Activated gamma-delta T cell treated with anti-CD3 and anti-CD28 coated beads, Interleukin-2, amount 50 U/mL, for 16 hours (primary cell): ENCODE results near the gene RHEBL1.

Experiments used
- DNase-seq: peaks from one replicate; pipeline ENCODE4 v3.0.0-alpha.2; 2020; ENCODE audit warnings: low read depth

Gene RHEBL1, protein sequence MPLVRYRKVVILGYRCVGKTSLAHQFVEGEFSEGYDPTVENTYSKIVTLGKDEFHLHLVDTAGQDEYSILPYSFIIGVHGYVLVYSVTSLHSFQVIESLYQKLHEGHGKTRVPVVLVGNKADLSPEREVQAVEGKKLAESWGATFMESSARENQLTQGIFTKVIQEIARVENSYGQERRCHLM

DNA sequence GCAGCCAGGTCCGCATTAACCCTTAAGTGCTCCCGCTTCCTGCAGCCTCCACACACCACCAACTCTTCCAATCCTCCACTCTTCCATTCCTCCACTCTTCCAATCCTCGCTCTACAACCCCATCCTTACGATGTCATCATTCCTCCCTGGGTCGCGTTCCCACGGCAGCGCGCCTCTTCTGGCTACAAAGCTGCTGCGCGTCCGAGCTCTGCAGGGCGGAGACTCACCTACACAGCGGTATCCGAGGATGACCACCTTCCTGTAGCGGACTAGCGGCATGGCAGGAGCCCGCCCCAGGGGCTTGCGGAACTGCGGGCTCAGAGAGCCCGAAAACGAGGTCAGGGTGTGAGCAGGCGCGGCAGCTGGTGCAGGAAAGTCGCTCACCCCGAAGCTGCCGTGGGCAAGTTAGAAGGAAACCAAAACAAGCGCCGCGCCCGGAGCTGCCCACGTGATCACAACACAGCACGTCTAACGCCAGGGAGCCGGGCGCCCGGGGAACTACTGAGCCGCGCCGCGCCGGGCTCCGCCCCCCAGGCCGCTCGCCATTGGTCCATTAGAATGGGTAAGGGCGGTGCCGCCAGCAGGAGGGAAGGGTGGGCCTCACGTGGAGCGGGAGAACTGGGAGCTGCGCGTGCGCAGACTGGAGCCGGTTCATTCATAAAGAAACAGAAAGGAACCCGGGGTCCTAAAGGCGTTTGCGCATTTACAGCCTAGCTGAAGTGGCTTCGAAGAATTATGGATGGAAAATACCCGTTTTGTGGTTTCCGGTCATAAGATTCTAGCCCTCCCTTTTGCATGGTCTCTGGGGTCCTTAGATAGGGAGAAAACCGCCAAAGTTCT lies at the start of gene RHEBL1:
Gene RHEBL1, minus strand, starts transcription at position 473 of the 840 bp plus-strand sequence. Its CDS starts 194 bp downstream, at position 279.
- DNase-seq, result peak; percentile 98

DNA sequence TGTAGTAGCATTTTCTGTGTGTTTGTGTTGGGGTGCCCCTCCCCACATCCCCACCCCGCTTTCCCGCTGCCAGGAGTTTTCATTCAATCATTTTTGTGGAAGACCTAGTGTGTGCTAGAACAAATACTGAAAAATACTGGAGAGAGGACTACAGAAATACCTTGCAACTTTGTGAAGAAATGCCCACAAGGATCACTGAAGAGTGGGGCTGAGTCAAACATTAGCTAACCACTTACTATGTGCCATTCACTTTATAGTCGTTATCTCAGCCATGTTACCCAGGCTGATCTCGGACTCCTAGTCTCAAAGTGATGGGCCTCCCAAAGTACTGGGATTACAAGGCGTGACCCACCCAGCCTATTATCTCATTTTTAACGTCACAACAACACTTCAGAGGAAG lies 41.4 kb upstream of the RHEBL1 start:
- no peak for DNase-seq

DNA sequence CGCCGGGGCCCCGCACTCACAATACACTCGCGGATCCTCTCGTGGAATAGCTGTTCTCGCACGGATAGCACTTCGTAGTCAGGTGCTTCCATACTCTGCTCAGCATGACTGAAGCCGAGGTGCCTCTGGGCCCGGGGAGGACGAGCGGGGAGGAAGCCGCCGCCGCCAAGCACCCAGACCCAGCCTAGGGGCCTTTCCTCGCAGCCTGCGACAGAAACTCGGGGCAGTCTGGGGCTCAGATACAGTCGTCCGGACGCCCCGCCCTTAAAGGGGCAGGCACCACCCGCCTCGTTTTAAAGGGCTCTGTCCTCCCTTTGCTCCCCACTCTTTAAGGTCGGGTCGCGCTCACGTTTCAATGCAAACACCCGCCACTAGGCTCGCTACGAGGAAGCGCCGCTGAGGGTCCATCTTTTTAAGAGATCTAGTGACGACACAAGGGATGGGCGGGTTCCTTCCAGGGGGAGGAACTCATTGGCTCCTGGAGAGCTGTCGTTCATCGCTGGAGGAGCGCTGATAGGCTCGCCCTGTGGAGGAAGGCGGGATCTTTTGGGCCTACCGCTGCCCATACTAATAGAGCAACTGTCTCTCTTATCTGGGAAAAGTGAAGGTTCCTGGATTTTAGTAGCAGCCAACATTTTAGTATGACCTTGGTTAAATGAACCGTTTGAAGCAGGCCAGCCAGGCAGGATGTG lies 40.8 kb upstream of the RHEBL1 start, which contains the start of gene LMBR1L:
Gene LMBR1L, minus strand, starts transcription at position 384 of the 692 bp plus-strand sequence. Its CDS starts 292 bp downstream, at position 92.
- DNase-seq, result peak; percentile 94

DNA sequence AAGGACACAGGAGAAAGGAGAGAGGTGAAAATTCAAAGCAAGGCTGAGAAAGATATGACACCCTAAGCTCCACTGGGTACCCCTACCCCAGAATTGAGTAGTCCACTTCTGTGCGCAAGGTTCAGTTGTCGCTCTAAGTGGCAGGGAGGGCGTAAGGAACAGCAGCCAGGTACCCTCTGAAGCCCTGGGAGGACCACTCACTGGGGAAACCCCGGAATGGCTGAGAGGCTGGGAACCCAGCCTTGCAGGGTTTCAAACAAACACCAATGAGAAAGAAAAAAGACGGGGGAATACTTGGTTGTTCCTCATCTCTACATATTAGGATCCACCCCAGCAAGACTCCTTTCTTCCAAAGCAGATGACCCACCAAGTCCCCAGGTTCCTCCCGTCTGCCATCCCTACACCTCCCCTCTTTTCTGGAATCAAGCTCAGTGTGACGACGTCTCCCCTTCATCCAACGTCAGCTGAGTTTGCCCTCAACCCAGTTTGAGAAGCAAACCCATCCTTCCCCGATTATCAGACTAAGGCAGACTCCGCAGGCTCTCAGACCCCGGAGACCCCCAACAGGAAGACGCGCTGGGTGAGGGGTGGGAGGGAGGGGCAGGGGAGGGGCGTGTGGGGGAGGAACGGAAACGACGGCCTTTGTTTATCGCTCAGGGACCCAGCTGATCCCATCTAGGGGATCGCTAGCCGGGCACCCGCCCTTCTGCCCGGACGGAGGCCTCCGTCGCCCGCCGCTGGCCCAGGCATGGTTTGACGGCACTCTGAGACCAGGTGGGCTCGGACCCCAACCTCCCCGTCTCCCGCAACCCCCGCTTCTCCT lies 40.1 kb upstream of the RHEBL1 start:
- no peak for DNase-seq

DNA sequence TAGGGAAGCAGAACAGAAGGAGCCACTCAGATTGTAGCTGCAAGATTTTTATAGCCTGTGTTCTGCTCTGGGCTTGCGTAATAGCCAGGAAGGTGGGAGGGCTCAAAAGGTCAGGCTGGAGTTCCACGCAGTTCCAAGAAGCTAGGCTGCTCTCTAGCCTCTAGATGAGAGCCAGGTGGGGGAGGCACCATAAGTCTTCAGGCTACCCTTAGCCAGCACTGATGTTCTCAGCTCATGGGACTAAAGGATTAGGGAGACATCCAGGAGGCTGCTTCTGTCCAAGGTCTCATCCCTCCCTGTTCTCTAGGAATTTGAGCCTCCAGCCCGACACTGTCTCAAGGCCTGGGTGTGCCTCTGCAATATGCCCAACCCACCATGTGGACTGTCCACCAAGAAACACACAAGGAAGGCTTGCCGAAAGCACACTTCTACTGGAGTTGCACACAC lies 39.2 kb upstream of the RHEBL1 start:
- DNase-seq, result no peak

DNA sequence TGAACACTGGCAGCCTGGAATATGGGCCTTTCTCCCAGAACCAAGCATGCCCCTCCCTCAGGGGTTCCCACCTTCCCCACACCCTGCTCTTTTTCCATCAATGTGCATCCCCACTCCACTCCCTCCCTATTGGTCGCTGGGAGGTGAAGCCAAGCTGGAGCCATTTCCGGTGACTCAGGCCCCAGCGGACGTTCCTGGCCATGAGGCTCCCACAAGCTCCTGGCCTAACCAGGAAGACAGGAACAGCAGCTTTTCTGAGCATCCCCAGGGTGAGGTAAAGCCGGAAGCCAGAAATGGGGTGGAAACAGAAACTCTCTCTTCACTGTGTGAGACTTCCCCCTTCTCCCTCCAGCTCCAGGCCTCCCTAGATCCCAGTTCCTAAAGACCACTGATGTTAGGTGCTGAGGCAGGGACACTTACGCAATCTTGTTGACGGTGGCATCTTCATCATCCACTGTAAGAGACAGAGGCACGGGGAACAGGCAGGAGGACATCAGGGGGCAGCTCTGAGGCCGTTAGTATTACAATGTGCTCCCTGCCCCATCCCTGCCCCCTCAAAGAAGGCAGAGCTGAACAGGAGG lies 35.8 kb upstream of the RHEBL1 start:
- no peak for DNase-seq

DNA sequence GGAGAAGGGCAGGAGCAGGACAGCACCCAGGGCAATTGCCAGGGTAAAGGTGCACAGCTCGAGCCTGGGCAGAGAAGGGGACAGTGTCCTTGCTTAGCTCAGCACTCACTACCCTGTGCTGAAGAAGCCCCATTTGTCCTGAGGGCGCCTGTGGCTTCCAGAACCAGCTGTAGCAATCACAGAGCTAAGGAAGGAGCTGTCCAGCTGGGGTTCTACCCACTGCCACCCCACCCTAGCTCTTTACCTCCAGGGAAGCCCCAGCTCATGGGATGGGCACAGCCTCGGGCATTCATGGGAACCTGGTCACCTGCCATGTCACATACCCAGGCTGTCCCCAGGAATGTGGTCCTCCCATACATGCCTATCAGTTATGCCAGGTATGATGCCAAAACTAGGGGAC lies 35.0 kb upstream of the RHEBL1 start:
- DNase-seq, result no peak

DNA sequence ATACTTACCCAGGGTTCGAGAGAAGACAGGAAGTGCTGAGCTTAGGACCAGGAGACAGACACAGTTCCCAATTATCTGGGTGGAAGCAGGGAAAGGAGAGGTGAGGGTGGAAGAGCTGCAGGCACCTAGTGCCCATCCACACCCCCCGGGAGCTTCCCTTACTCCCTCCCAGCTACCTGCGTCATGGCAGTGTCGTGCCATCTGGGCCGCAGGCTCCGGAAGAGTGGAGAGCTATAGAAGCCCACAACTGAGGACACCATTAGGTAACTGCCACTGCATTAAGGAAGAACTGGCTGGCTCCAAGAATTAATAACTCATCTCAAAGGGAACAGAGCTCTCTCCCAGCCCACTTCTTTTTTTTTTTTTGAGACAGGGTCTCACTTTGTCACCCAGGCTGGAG lies 30.6 kb upstream of the RHEBL1 start:
- no peak for DNase-seq

DNA sequence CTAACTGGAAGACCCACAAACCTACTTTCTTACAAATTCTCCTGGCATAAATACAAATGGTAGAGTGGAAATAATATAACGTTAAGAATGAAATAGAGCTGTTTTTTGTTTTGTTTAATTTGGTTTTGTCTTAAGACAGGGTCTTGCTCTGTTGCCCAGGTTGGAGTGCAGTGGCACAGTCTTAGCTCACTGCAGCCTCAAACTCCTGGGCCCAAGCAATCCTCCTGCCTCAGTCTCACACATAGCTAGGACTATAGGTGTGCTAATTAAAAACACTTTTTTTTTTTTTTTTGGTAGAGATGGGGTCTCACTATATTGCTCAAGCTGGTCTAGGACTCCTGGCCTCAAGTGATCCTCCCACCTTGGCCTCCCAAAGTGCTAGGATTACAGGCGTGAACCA lies 28.9 kb upstream of the RHEBL1 start:
- DNase-seq, result no peak

DNA sequence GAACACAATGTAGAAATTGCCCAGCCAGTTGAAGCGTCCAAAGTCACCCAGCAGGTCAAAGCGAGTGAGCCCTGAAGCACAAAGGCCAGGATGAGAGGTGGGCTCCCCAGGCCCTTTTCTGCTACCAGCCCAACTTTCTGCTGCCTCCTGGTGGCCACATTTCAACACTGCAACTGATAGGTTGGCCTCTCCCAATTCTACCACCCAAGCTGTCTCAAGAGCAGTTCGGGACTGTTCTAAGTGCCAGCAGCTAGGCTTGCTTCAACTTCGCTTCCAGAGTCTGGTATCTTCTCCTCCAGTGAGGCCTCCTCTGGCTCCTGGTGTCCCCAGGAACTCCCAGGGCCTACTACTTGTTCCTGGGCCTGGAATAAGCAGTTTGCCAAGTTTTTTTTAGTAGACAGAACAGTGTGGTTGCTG lies 28.3 kb upstream of the RHEBL1 start:
- DNase-seq, result peak; percentile 45

DNA sequence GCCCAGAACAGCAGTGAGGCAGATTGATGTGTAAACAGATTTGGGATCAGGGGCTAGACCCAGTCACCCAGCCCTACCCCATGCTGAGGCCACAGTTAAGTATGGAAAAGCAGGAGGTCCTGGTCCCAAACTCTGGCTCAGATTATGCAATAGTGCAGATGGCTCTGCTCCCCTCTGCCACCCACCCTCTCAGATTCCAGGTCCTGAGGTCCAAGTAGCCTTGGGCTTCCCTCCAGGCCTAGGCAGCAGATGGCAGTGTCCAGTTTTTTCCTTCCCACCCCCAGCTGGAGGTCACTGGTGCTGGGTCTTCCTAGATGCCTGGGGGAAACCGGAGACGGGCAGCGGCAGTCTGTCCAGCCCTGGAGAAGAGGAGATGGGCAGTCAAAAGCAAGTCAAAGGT lies 27.6 kb upstream of the RHEBL1 start:
- no peak for DNase-seq

DNA sequence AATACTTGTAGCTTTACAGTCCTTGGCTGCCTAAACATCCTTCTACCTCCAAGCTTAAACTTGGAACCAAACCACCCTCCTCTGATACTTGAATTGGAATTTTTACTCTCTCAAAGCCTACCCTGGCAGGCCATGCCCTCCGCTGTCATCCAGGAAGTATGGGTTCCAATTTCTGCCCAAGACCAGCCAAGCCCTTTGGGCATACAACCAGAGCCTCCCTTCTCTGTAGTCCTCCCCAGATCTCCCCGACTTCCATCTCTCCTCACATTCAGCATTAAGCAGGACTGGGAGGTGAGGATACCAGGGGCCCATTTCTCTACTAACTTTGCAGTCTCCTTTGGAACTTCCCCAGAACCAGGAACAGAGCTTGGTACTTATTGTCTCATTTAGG lies 25.2 kb upstream of the RHEBL1 start:
- DNase-seq, result no peak

DNA sequence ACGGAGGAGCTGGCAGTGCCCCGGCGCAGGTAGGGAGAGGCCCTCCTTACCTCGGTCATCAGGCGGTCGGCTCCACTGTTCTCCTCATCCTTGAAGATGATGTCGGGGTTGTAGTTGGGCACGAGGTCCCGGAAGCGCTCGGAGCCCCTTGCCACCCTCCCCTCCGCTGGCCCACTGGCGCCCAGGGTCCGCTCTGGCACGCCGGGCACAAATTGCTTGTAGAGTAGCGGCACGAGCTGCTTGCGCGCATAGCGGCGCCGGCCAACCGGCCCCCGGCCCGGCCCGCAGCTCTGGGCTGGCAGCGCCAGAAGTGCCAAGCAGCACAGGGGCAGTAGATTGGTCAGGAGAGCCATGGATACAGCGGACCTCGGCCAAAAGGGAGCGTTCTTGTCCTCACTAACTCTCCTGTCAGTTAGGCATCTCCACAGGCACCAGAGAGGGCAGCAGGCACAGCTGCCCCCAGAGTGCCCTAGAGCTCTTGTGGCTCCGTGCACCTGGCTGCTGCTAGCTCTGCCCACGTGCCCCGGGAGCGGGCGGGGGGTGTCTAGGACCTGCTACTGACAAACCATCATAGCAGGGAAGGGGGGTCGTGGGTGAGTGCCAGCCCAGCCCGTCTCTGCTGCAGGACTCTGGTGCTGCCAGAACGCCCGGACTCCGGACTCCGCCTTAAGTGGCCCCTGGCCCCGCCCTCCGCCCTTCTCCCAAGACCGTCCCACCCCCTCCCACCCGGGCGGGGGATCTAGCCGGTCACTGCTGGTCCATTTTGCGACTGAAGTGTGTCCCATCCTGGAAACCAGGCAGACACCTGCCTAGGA lies 24.6 kb upstream of the RHEBL1 start, which contains the start of gene DHH:
Gene DHH, minus strand, starts transcription at position 642 of the 815 bp plus-strand sequence. Its CDS starts 289 bp downstream, at position 353.
- DNase-seq, result no peak

DNA sequence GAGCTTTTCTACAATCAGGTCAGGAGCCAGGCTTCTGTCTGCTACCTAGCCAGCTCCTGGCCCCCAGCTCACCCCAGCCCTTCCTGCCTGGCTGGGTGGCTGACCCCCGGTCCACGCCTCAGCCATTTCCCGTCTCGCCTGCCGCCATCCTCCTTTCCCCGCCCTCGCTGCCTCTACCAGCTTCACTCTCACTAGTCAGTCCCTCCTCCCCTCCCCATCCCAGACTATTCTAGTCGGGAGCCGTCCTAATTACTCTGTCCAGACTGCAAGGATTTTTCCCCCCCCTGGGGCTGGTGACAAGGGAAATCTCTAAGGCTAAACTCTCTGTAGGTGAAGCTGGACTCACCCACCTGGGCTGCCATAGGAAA lies 24.0 kb upstream of the RHEBL1 start:
- no peak for DNase-seq

DNA sequence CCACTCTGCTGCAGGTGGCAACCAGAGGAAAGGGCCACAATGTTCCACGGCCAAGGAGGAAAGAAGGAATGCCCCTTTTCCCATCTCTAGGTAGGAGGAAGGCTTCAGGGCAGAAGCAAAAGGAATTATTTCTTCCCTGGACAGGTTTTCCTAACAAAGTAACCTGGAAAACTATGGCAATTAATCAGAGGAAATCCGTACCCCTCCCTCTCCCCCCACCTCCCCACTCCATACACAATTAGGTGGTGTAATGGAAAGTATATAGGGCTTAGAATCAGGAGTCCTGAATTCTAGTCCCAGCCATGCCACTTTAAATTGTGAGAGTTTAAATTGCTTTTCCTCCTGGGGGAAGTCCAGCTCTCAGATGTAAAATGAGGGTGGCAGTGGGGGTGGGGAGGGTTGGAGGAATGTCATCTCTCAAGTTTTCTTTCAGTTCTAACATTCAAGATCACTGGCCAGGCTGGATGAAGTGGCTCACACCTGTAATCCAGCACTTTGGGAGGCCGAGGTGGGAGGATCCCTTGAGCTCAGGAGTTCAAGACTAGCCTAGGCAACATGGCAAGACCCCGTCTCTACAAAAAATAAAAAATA lies 23.1 kb upstream of the RHEBL1 start:
- DNase-seq, result no peak

DNA sequence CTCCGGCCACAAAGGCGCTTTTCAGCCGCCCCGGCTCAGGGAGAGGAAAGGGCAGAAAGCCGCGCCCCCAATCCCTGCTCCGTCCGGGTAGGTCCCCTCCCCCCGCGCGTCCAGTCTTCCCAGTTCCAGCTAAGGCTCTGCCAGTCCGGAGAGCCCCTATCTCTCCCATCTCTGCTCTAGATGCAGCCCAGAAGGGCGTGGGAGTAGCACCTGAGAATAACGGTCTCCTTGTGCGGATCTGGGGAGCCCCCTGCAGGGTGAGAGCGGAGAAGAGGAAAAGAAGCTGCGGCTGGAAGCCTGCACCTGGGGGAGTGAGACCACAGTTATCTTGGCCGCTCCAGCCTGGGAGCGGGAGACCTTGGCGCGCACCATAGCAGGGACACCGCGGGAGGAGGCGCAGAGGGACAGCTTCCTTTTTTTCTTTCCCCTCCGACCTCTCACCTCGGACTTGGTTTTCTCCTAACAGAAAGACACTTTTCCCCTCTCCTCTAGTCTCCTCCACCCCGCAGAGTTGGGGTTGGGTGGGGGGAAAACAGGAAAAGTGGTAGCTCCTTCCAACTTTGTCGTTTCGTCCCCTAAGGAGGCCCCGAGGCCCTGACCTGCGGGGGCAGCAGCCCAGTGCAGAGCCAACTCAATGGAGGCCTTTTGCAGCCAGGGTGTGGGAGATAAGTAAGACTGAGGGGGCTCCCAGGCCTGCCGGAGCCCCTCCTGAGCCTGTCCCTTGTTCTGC lies 22.5 kb upstream of the RHEBL1 start:
- DNase-seq, result peak; percentile 29

DNA sequence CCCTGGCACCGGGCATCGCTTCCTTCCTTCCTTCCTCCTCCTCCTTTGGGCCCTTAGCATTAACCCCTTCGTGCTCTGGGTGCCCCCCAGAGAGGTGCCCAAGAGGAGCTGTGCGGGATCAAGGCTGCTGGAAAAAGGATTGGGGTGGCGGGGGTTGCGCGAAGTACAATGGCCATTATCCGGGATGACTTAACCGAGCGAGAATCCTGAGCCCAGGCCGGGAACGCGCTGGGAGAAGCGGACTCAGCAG lies 22.0 kb upstream of the RHEBL1 start:
- no peak for DNase-seq

DNA sequence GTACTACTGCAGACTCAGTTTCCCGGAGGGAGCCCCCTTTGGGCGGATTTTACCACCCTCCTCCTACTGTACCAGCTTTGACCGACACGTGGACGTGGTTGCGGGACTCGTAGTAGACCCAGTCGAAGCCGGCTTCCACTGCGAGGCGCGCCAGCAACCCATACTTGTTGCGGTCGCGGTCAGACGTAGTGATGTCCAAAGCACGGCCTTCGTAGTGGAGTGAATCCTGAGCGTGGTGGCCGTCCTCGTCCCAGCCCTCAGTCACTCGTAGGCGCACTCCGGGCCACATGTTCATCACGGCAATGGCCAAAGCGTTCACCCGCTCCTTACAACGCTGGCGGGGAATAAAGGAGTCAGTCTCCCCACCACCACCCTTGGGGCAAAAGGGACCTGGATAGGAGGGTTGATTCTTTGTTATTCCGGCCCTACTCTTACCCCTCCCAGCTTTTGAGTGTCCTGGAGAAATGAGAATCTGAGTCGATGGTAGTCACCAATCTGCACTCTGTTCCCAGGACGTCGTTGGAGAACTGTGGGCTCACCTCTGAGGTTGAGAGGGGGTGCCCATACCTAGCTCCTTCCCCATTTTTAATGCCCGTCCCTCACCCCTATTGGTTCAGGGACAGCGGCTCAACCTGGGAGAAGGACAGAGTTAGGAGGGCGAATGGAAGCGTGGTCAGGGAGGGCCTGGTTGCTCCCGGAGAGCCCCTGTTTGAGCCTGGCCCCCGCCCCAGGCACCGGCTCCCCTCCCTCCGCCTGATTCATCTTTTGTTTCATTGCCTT lies 21.5 kb upstream of the RHEBL1 start:
- DNase-seq, result no peak
